Gastroesophageal sphincter (tissue), 4 donors: ENCODE measurements around the gene GRPR. TPM values are rescaled to one million over a fixed set of nuclear protein-coding genes. Genes with fewer than 3 reads are reported as not detected.

ENCODE experiments used
- ATAC-seq: fragments of 150-250 bp; one replicate; pipeline ENCODE4 v1.9.1; 2016; ENCODE audit warnings: mild to moderate bottlenecking, moderate library complexity
- H3K27ac ChIP-seq, 4 donors: fragments of 200-600 bp; sonication (generic) in 3 of 4; 1 replicate in 3 of 4; 2 replicates in 1 of 4; pipeline ENCODE4 v1.5.1; 2016 to 2019
- H3K27me3 ChIP-seq: fragments of 200-600 bp; sonication (generic); one replicate; pipeline ENCODE4 v1.5.1; 2019
- H3K36me3 ChIP-seq, 2 donors: fragments of 200-600 bp; sonication (generic); one replicate each; pipeline ENCODE4 v1.5.1; 2019; ENCODE audit warnings: control low read depth in 1 of 2
- H3K4me1 ChIP-seq, 3 donors: fragments of 200-600 bp; sonication (generic); 1 replicate in 2 of 3; 2 replicates in 1 of 3; pipeline ENCODE4 v1.5.1; 2016 to 2019; ENCODE audit warnings: control low read depth in 2 of 3
- H3K4me3 ChIP-seq, 2 donors: fragments of 200-600 bp; sonication (generic); one replicate each; pipeline ENCODE4 v1.5.1; 2019; ENCODE audit warnings: mild to moderate bottlenecking in 1 of 2, moderate library complexity in 1 of 2
- H3K9me3 ChIP-seq, 3 donors: fragments of 200-600 bp; sonication (generic); one replicate each; pipeline ENCODE4 v1.5.1; 2017 to 2019; ENCODE audit warnings: control low read depth in 2 of 3
- EP300 ChIP-seq: sonication (generic); formaldehyde crosslinking; IDR thresholded peaks from one replicate; pipeline ENCODE4 v1.6.1; 2017; ENCODE audit warnings: antibody characterized with exemption, mild to moderate bottlenecking
- POLR2A ChIP-seq, 2 donors: fragments of 450-650 bp; IDR thresholded peaks; one replicate each; pipeline ENCODE4 v1.6.1; 2017; ENCODE audit warnings: antibody characterized with exemption in 2 of 2, mild to moderate bottlenecking in 2 of 2, moderate library complexity in 1 of 2
- POLR2AphosphoS5 ChIP-seq: sonication (generic); formaldehyde crosslinking; IDR thresholded peaks from one replicate; pipeline ENCODE4 v1.6.1; 2017; ENCODE audit warnings: antibody characterized with exemption
- WGBS, 2 donors: methylation state at CpG; one replicate each; pipeline ENCODE4 v1.1.5; 2018; ENCODE audit warnings: low coverage in 1 of 2; 5-methylcytosine and 5-hydroxymethylcytosine counted together
- total RNA-seq, 4 donors: library from RNA; depleted of rRNA; stranded (reverse); fragments of >200 nt; gene quantifications; one replicate each; pipeline ENCODE4 v1.1.0, GENCODE V29; 2016
- TF ChIP-seq, protein P1 (sequence below), 4 experiments: fragments of 200-600 bp in 2 of 4; fragments of 450-650 bp in 2 of 4; sonication (generic) in 1 of 4; IDR thresholded peaks; one replicate each; pipeline ENCODE4 v1.5.1; 2017 to 2019; ENCODE audit warnings: antibody characterized with exemption in 4 of 4, mild to moderate bottlenecking in 2 of 4, moderate library complexity in 2 of 4

GRPR gene
- total RNA-seq, 4 donors from 2014 or later = 3.2 to 39.5 (median 16.0) TPM

GRCh38 chrX:16196829-16197228 is 73.5 kb downstream of the GRPR start:
- no peak overlapping the region for H3K27ac ChIP-seq
- TF ChIP-seq POLR2AphosphoS5 = no peak
- TF ChIP-seq, protein P1, sequence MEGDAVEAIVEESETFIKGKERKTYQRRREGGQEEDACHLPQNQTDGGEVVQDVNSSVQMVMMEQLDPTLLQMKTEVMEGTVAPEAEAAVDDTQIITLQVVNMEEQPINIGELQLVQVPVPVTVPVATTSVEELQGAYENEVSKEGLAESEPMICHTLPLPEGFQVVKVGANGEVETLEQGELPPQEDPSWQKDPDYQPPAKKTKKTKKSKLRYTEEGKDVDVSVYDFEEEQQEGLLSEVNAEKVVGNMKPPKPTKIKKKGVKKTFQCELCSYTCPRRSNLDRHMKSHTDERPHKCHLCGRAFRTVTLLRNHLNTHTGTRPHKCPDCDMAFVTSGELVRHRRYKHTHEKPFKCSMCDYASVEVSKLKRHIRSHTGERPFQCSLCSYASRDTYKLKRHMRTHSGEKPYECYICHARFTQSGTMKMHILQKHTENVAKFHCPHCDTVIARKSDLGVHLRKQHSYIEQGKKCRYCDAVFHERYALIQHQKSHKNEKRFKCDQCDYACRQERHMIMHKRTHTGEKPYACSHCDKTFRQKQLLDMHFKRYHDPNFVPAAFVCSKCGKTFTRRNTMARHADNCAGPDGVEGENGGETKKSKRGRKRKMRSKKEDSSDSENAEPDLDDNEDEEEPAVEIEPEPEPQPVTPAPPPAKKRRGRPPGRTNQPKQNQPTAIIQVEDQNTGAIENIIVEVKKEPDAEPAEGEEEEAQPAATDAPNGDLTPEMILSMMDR (IDR thresholded peaks at IDR 0.05) = no peak
- TF ChIP-seq EP300 = no peak
- no peak for TF ChIP-seq POLR2A (IDR thresholded peaks at IDR 0.05)

DNA sequence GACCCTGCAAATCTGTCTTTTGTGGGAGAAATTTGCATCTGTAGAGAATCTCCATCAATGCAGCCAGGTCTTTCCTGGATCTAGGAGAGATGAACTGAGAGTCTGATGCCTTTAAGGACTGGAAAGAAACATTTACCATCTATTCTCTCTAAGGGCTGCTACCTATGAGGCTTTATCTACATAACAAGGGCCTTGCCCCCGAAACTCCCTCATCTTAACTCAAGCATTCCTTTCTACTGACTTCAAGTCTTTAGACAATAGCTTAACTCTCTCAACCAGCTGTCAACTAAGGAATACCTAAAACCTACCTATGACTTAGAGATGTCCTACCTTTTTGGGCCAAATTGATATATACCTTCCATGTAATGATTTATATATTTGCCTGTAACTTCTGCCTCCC is 76.0 kb downstream of the GRPR start:
- Histone ChIP-seq H3K27me3 (no peaks in the 10 kb centered on the region), H3K4me1 (no peaks in the 10 kb centered on the region), H3K27ac (no peak overlapping the region), H3K4me3 (no peak overlapping the region), H3K36me3 (no peaks in the 10 kb centered on the region), H3K9me3 (no peaks in the 10 kb centered on the region)
- no peak for ATAC-seq
- WGBS, 2 donors = 80% methylated on average over 1 of the region's 1 CpG; no CpG with 5 or more reads in 1 of the 2 donors
- no peak for TF ChIP-seq POLR2A (IDR thresholded peaks at IDR 0.05)
- TF ChIP-seq POLR2AphosphoS5 = no peak

More at GRCh38 chrX:16196829-16197228, 73.5 kb downstream of the GRPR start:
- no peaks in the 10 kb centered on the region for H3K36me3 ChIP-seq
- H3K4me3 ChIP-seq = no peak overlapping the region
- H3K27me3 ChIP-seq = no peaks in the 10 kb centered on the region
- H3K9me3 ChIP-seq = no peaks in the 10 kb centered on the region
- no peak for ATAC-seq
- H3K4me1 ChIP-seq = no peaks in the 10 kb centered on the region

DNA sequence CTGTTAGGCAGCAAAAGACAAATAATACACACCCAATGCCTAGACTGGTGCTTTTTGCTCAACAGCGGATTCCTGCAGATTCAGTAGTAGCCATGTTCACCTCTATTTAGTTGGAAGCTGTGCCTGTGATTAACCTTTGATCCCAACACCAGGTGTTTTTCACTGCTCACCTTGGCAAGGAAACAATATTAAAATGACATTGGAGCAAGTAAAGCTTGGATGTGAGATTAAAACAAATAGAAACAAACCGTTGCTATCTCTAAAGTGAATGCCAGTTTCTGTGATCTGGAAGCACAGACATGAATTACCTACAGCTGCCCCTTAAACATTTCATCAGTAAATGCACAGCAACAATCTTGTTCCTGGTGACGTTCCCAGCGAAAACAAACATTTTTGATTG is 79.6 kb downstream of the GRPR start:
- no peaks in the 10 kb centered on the region for H3K36me3 ChIP-seq
- no peak for ATAC-seq
- TF ChIP-seq EP300 (no peak), POLR2A (IDR thresholded peaks at IDR 0.05) (no peak), POLR2AphosphoS5 (no peak)
- TF ChIP-seq, protein P1 (IDR thresholded peaks at IDR 0.05) = no peak
- no peaks in the 10 kb centered on the region for H3K27me3 ChIP-seq
- H3K4me1 ChIP-seq = no peaks in the 10 kb centered on the region
- no peak overlapping the region for H3K27ac ChIP-seq
- no peaks in the 10 kb centered on the region for H3K9me3 ChIP-seq
- no peak overlapping the region for H3K4me3 ChIP-seq
- 78 to 80% methylated on average over 3 to 4 of the region's 4 CpGs for whole genome bisulfite sequencing, 2 donors

Other genes starting within 250 kb of the GRPR start
- gene MAGEB17, start 43.9 kb downstream of the GRPR start, total RNA-seq = 1 to 10 TPM in 3 of 4 donors, not detected in 1; 1.4 to 2.4 (median 1.9) TPM